KG1 (cell line): ENCODE measurements around the gene LRRC3.

ENCODE experiments used
- DNase-seq: peaks from one replicate; lab custom pipeline; 2025; lab: John Stamatoyannopoulos, UW

Gene LRRC3

DNA sequence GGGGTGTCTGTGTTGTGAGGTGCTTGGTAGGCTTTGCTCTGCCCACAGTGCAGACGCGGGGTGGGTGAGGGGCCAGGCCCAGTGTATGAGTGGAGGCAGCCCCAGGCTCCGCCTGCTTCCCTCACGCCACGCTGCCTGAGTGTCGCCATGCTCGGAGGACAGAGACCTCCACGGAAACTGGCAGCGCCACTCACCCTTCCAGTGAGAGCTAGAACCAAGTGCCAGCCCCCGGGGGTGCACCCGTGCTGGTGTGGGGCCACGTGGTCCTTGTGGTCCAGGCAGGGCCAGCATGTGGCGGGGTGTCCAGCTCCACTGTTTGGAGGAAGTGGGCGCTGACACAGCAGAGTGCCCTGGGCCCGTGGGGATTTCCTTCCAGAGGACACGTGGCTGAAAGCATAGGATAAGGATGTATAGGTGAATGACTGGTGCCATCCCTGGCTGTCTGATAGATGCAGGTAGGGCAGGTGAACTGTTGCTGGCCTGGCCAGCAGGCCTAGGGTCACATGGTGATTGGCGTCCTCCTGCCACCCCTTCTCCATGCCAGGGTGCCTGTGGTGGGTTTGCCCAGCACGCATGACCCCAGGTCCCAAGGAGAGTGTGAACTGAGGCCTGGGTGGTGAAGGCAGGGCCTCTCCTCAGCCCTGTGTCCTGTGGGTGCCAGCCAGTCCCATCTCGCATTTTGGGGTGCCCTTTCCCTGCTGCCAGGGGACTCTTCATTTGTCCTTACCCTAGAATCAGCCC is 3.8 kb downstream of the LRRC3 start:
- DNase-seq, result no peak

DNA sequence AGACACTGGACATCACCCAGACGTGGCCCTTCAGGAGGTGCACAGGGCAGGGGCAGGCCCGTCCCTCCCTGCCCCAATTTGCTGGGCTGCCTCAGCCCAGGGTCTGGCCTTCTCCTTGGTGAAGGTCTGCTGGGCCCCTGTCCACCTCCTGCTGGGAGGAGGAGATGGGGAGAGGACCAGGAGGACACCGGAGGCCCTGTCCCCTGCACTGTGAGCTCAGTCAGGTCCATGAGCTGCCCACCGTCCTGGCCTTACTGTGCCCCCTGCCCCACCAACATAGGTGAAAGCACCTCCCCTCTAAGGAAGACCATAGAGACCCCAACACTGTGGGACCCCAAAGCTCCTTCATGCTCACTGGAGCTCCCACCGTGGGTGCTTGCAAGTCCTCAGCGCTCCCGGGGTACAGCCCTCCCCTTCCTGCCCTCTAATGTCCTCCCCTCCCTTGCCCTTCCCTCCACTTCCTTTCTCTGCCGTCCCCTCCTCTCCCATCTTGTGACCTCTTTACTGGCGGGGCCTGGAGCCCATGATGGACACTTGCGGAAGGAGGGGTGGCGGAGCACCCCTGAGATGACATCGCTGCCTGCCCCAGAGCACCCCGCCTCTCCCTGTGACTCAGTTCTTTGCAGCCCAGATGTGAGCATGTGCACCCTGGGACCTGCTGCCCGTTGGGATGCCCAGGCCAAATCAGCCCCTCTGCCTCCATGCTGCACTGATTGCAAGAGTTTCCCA is 4.6 kb downstream of the LRRC3 start:
- no peak for DNase-seq

DNA sequence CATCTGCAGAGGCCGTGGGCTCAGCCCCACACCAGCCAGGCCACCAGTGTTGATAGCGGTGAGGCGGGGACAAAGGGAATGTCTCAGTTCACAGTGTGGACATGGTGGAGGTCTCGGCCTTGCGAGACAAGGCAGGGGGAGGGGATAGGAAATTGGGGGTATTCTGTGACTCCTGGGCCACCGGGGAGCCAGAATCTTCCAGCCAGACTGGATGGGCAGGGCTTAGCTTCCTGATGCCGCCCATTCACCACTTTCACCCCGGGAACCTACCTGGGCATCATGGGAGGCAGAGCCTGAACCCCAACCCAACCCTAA is 5.1 kb downstream of the LRRC3 start:
- no peak for DNase-seq

- no peak for DNase-seq
Measured at GRCh38 chr21:44461005-44461404, 5.7 kb downstream of the LRRC3 start.

DNA sequence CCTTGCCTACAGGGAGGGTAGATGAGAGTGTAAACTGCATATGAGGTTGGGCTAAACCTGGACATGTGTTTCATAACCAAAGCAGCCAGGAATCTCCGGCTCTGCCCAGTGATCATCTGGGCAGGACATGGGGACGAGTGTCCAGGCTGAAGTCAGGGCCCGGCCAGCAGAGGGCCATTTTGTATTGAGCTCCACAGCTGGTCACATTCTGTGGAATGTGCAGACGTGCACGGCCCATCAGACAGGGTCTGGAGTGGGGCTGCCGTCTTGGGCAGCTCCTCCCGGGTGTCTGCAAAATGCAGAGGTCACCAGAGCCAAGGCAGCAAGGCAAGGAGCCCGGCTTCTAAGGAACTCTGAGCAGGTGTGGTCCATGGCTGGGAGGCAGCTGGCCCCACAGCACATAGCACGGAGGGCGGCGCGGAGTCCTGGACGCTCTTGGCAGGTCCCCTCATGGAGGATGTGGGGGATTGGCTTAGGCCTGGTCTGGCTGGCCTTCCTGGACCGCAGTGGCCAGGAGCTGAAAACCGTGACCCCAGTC is 6.2 kb downstream of the LRRC3 start:
- no peak for DNase-seq

- DNase-seq, result no peak
Measured at GRCh38 chr21:44462086-44462833, 7.0 kb downstream of the LRRC3 start.

- DNase-seq, result no peak
Measured at GRCh38 chr21:44462834-44463200, 7.5 kb downstream of the LRRC3 start.

DNA sequence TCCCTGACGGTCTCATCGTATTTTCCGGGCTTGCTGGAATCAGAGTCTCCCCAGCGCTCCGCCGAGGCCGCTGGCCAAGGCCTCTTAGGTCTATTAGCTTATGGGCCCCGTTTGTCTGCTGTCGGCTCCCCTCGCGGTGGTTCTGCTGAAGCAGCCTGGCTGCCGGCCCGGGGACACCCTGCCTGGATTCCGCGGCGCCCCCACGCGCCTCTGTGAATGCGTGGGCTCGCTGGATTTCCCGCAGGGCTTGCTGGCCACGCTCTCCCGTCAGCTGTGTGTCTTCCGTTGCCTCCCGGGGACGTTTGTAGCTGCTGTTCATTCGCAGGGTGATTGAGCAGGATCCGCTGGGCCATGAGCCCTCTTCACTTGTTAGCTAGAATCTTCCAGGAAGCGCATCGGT is 8.4 kb downstream of the LRRC3 start:
- no peak for DNase-seq

DNA sequence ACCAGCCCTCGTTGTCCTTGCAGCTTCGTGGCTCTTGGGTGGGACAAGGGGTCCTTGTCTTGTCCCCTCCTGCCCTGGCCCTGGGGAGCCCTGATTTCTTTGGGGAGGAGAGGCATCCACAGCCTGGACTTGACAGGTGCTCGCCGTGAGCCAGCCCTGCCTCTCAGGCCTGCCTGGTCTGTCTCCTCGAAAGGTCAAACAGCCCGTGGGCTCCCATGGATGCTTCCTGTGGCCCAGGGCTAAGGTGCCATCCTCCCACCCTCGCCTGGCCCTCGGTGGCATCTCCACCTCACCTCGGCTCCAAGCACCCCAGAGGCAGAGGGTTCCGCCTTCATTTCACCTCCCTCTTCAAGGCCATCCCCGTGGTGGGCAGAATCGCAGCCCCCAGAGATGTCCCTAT is 9.0 kb downstream of the LRRC3 start:
- DNase-seq, result no peak

GRCh38 chr21:44466351-44466954 is 11.1 kb downstream of the LRRC3 start:
- DNase-seq, result no peak

DNA sequence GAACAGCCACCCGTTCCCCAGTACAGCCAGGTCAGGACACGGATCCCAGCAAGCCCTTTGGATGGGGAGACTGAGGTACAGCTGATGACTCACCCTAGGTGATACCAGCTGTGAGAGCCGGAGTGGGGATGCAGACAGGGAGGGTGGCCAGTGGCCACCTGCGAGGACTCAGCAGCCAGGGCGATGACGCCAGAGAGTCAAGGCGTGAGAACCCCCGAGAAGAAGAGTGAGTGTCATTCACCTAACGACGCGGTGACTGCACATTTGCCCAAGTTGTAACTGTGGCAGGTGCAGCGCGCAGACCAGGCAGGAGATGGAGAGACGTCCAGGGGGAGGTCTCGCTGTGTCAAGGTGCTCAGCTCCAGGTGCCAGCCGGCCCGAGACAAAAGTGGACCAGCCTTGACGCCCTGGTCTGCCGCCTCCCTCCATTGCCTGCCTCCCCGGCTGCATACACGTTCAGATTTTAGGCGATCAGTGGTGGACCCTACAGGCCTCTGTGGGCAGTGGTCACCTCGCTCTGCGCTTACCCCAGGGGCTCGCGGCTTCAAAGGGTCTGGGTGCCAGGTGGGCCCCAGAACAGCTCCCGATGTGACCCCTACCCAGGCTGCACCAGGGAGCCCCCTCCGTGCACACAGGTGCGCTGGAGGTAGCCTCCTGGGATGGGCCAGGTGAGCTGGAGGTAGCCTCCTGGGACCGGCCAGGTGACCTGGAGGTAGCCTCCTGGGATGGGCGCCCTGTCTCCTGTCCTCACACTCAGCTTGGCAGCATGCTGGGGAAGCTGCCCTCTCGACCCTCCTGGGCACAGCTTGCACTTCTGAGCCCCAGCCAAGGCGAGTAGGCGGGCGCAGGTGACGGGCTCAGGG is 11.9 kb downstream of the LRRC3 start:
- no peak for DNase-seq

DNA sequence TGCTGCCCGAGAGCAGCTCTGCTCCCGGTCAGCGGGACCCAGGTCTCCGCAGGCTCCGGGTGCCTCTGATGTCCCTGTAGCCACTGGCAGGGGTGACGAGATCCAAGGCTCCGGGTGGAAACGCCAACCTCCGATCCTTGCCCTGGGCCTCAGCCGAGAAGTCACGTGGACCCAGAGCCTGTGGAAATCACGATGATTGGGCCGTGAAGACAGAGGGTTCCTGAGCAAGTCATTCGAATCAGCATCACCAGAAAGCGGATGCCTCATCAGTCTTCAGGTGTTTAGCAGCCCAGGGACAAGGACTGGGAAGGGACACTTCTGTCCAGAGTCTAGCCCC is 12.5 kb downstream of the LRRC3 start:
- no peak for DNase-seq

GRCh38 chr21:44471341-44471740 is 16.0 kb downstream of the LRRC3 start:
- no peak for DNase-seq

DNA sequence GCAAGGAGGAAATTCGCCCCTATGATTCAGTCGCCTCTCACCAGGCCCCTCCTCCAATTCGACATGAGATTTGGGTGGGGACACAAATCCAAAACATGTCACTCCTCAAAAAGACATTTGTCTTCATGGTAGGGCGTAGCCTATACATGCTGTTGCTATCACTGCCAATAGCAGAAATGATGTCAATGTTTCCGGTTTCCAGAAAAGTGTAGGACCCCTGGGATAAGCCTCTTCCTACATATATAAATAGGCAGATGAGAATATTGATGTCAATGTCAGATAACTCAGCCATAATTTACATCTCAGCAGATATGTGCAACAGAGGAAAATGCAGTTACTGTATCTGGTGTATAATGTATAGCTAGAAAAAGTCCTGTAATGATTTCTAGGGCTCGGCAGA is 16.7 kb downstream of the LRRC3 start:
- DNase-seq, result no peak

- no peak for DNase-seq
Measured at GRCh38 chr21:44473915-44474555, 18.7 kb downstream of the LRRC3 start.

DNA sequence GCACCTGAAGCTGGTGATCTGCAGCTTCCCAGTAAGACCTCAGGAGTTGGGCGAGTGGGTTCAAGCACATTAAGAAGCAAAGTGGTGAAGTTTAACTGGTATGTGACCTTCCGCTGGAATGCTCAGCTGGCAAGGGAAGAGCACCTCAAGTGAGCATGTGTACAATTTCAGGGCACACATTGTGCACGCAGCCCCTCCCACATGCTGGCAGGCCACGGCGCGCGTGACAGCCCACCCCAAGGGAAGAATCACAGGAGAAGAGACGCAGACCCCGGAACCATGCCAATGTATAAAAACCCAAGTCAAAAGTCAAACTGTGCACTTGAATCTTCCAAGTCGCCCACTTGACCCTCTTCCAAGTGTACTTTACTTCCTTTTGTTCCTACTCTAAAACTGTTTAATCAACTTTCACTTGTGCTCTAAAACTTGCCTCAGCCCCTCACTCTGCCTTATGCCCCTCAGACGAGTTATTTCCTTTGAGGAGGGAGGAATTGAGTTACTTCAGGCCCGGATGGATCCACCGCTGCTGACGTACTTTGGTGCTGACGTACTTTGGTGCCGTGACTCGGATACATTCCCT is 20.0 kb downstream of the LRRC3 start:
- no peak for DNase-seq

- DNase-seq, result no peak
Measured at GRCh38 chr21:44477131-44477530, 21.8 kb downstream of the LRRC3 start.

DNA sequence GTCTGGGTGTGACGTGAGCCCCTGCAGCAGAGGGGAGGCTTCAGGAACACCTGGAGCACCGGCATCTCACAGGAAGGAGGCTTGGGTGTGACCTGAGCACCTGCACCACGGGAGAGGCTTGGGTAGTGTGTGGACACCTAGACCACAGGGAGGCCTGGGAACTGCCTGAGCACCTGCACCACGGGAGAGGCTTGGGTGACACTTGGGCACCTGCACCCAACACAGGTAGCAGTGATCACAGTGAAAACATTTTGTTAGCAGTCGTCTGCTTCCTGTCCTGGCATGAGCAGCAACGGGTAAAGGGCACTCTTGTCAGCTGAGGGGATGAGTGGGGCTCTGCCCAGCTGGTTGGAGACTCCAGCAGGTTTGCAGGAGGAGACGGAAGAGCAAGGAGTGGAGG is 22.4 kb downstream of the LRRC3 start:
- DNase-seq, result no peak

DNA sequence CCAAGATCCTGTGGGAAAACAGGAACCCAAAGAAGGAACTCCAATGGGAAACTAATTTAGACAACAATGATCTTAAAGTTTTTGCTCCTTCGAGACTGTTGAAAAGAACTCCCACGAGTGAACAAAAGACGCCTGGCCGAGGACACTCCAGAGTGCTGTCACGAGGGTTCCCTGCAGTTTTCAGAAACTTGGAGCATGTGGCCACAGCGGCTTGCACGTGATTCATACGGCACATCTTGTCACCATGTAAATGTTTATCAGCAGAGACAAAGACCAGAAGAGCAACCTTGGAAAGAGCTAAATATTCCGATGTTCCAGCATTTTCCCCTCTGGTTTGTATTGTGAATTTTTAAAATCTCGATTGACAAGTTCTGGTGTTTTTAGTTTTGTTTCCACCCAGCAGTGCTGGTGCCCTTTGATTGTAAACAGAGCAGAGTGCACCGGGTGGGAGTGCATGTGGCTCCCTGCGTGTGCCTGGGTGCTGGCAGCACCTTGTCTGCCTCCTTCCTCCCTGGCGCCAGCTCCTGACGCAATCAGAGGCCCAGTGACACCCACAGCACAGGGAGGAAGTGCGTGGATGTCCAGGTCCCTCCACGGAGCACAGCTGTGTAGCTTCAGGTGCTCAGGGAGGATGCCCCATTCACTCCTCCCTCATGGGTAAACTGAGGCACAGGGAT is 23.0 kb downstream of the LRRC3 start:
- DNase-seq, result no peak

DNA sequence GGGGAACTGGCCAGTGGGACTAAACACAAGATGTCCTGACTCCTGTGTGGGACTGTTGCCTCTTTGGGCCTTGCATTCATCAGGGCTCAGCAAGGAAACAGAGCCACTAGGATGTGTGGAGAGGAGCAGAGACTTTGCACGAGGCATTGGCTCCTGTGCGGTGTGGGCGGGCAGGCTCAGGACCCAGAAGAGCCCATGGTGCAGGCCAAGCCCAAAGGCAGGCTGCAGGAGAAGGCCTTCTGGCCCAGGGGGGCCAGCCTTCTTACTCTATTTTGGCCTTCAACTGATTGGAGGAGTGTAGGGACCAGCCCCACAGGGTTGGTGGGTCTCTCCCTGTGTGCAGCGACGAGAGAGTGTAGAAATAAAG is 23.5 kb downstream of the LRRC3 start:
- no peak for DNase-seq
